NT2/D1 (cell line): Measurements from ENCODE around the gene RCN2.

Source experiments
- YY1 ChIP-seq: IDR thresholded peaks from 2 replicates; pipeline ENCODE4 v1.6.1; 2011; ENCODE audit not compliant: insufficient read length, insufficient read depth
- ZNF274 ChIP-seq: IDR thresholded peaks from 2 replicates; pipeline ENCODE4 v1.6.1; 2011; ENCODE audit warnings: mild to moderate bottlenecking, low read depth, low read length

- TF ChIP-seq YY1 (no peak), ZNF274 (no peak)
These were observed 32.6 kb downstream of the RCN2 start for GRCh38 chr15:76964157-76964556.
